ENCODE measurements around the gene PPM1F.

PPM1F gene

GRCh38 chr22:21975854-21976345 lies 23.3 kb upstream of the PPM1F start:
- no peak for DNase-seq

GRCh38 chr22:21975273-21975672 lies 22.6 kb upstream of the PPM1F start:
- DNase-seq = no peak

GRCh38 chr22:21974058-21974649 lies 21.5 kb upstream of the PPM1F start:
- no peak for DNase-seq

GRCh38 chr22:21972806-21973205 lies 20.2 kb upstream of the PPM1F start:
- DNase-seq = no peak

GRCh38 chr22:21972293-21972779 lies 19.7 kb upstream of the PPM1F start:
- peak; percentile 31 for DNase-seq

- no peak for DNase-seq
Measured at GRCh38 chr22:21971858-21972275, 19.2 kb upstream of the PPM1F start.

GRCh38 chr22:21970800-21971617 lies 18.4 kb upstream of the PPM1F start:
- DNase-seq = no peak

- DNase-seq = no peak
Measured at GRCh38 chr22:21970037-21970799, 17.6 kb upstream of the PPM1F start.

- no peak for DNase-seq
Measured at GRCh38 chr22:21968452-21969129, 15.9 kb upstream of the PPM1F start.

GRCh38 chr22:21967693-21968271 lies 15.1 kb upstream of the PPM1F start:
- no peak for DNase-seq

GRCh38 chr22:21966643-21967516 lies 14.2 kb upstream of the PPM1F start:
- DNase-seq = no peak

GRCh38 chr22:21965762-21966288 lies 13.2 kb upstream of the PPM1F start:
- DNase-seq = no peak

GRCh38 chr22:21964918-21965484 lies 12.4 kb upstream of the PPM1F start:
- DNase-seq = no peak

- DNase-seq = no peak
Measured at GRCh38 chr22:21964234-21964633, 11.6 kb upstream of the PPM1F start.

GRCh38 chr22:21963790-21964211 lies 11.2 kb upstream of the PPM1F start:
- DNase-seq = no peak

- DNase-seq = no peak
Measured at GRCh38 chr22:21963286-21963685, 10.6 kb upstream of the PPM1F start.

- DNase-seq = no peak
Measured at GRCh38 chr22:21962655-21962949, 10.0 kb upstream of the PPM1F start.

- no peak for DNase-seq
Measured at GRCh38 chr22:21961886-21962654, 9.4 kb upstream of the PPM1F start.

- DNase-seq = no peak
Measured at GRCh38 chr22:21961127-21961867, 8.6 kb upstream of the PPM1F start.

Data from midbrain (tissue), 1 donor.